ENCODE measurements around the gene SMU1. TPM values are rescaled to one million over a fixed set of nuclear protein-coding genes. Genes with fewer than 3 reads are reported as not detected.

Gene SMU1
- total RNA-seq, 2 donors from 2014 or later, result 25.0 to 28.7 TPM

DNA sequence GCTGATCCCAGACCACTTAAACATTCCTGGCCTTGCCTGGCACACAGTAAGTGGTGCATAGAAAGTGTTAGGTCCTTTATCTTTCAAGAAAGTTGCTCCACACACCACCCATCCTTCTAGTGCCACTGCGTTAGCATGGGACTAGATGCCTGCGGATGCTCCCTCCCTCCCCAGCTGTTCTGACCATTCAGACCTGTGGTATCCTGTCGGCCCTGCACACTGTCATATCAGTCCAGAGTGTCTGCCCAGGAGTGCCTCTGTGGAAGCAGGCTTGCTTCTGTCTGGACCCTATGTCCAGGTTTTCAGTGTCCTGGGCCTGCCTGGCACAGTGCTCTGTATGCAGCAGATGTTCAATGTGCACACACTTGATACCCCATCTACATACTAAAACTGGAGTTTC, 38.3 kb upstream of the SMU1 start:
- WGBS, 2 experiments (ENCODE audit: insufficient coverage in 1 of 2, insufficient read length in 1 of 2), result 86 to 100% methylated on average over 3 of the region's 3 CpGs
- no peaks in the 10 kb centered on the region for H3K27me3 Mint-ChIP-seq (ENCODE audit: insufficient read depth)
- Histone ChIP-seq H3K27me3 (ENCODE audit: control insufficient read depth, insufficient read depth, low read length, poor library complexity, severe bottlenecking) (no peaks in the 10 kb centered on the region), H3K9me3 (ENCODE audit: control insufficient read depth, low read length) (no peaks in the 10 kb centered on the region), H3K36me3 (ENCODE audit: control insufficient read depth, insufficient read depth, low read length) (peaks cover 43% of the 10 kb centered on the region), H3K9ac (ENCODE audit: extremely low read depth, low read length, poor library complexity, severe bottlenecking) (no peak overlapping the region), H3K27ac (ENCODE audit: low read depth, low read length) (no peak overlapping the region), H3K4me1 (ENCODE audit: control insufficient read depth, insufficient read depth, low read length) (no peaks in the 10 kb centered on the region), H3K4me3 (ENCODE audit: low read length) (no peak overlapping the region)
- peaks cover 14% of the 10 kb centered on the region for H3K4me1 Mint-ChIP-seq
- H3K4me3 Mint-ChIP-seq, result no peak overlapping the region
- no peak overlapping the region for H3K27ac Mint-ChIP-seq
- no peak for TF ChIP-seq CTCF (conservative IDR thresholded peaks at IDR 0.05)
- DNase-seq, result peak; percentile 26
- peaks cover 39% of the 10 kb centered on the region for H3K36me3 Mint-ChIP-seq (ENCODE audit: low read depth)
- H3K9me3 Mint-ChIP-seq, result no peaks in the 10 kb centered on the region

DNA sequence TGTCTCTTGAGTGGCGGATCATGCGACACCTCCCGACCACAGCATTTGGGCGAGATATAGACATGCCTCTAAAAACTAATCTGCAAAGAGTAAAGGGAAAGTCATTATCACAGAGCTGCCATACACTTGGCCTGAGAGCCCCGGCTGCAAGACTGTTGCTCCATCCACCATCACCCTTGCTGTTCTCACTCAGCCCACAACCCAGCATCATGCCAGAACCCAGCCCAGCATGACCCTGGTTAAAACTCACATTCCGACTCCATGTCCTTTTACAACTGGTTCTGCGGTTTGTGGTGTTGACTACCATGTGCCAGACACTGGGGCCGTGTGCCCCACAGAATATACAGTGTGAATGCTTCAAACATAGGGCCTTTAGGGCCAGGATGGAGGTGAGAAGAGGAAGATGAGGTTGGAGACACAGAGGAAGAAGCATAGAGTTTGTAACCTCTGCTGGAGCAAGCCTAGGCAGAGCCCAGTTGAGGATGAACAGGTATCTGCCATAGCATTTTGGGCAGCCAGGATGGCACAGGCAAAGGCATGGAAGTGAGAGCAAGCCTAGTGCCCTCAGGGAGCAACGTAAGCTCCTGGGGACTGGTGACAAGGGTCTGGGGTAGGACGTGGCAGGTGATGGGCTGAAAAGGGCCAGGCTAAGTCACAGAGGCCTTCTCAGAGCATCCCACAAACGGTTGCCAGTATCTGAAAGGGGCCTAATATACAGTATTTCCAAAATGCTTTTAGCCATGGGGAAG, 37.5 kb upstream of the SMU1 start:
- no peak for TF ChIP-seq CTCF (conservative IDR thresholded peaks at IDR 0.05)
- H3K27me3 ChIP-seq (ENCODE audit: control insufficient read depth, insufficient read depth, low read length, poor library complexity, severe bottlenecking), result no peaks in the 10 kb centered on the region
- H3K36me3 ChIP-seq (ENCODE audit: control insufficient read depth, insufficient read depth, low read length), result peaks cover 43% of the 10 kb centered on the region
- DNase-seq, result peak; percentile 32
- Mint-ChIP-seq H3K27me3 (ENCODE audit: insufficient read depth) (no peaks in the 10 kb centered on the region), H3K4me1 (peaks cover 21% of the 10 kb centered on the region), H3K27ac (no peak overlapping the region), H3K9me3 (no peaks in the 10 kb centered on the region), H3K4me3 (no peak overlapping the region), H3K36me3 (ENCODE audit: low read depth) (peaks cover 36% of the 10 kb centered on the region)
- no peak overlapping the region for H3K4me3 ChIP-seq (ENCODE audit: low read length)
- H3K4me1 ChIP-seq (ENCODE audit: control insufficient read depth, insufficient read depth, low read length), result no peaks in the 10 kb centered on the region
- no peaks in the 10 kb centered on the region for H3K9me3 ChIP-seq (ENCODE audit: control insufficient read depth, low read length)
- H3K9ac ChIP-seq (ENCODE audit: extremely low read depth, low read length, poor library complexity, severe bottlenecking), result no peak overlapping the region
- H3K27ac ChIP-seq (ENCODE audit: low read depth, low read length), result no peak overlapping the region
- 96 to 97% methylated on average over 9 to 11 of the region's 11 CpGs for WGBS, 2 experiments (ENCODE audit: insufficient coverage in 1 of 2, insufficient read length in 1 of 2)

DNA sequence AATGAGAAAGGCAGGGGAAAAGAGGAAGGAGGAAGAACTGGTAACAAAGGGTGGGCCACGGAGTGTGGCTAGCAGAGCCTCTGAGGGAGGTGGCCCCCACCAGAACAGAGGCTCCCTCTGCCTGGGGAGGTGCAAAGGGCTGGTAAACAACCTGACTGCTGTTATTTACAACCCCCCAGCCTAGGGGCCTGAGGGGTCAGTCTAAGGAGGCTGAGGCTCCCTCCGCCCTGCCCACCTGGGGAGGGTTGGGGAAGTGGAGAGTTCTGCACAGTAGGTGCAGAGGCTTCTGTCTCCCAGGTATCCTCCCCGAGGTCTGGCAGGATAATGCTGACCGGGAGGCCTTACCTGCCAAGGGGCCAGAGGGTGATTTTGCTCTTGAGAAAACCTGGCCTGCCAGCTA, 35.6 kb upstream of the SMU1 start:
- Histone ChIP-seq H3K4me3 (ENCODE audit: low read length) (no peak overlapping the region), H3K4me1 (ENCODE audit: control insufficient read depth, insufficient read depth, low read length) (peaks cover 4% of the 10 kb centered on the region), H3K27me3 (ENCODE audit: control insufficient read depth, insufficient read depth, low read length, poor library complexity, severe bottlenecking) (no peaks in the 10 kb centered on the region), H3K36me3 (ENCODE audit: control insufficient read depth, insufficient read depth, low read length) (peaks cover 37% of the 10 kb centered on the region), H3K27ac (ENCODE audit: low read depth, low read length) (no peak overlapping the region), H3K9me3 (ENCODE audit: control insufficient read depth, low read length) (no peaks in the 10 kb centered on the region), H3K9ac (ENCODE audit: extremely low read depth, low read length, poor library complexity, severe bottlenecking) (no peak overlapping the region)
- no peak for TF ChIP-seq CTCF (conservative IDR thresholded peaks at IDR 0.05)
- Mint-ChIP-seq H3K4me3 (no peak overlapping the region), H3K27me3 (ENCODE audit: insufficient read depth) (no peaks in the 10 kb centered on the region), H3K27ac (peak overlapping the region; percentile 55), H3K9me3 (no peaks in the 10 kb centered on the region), H3K4me1 (peaks cover 28% of the 10 kb centered on the region), H3K36me3 (ENCODE audit: low read depth) (peaks cover 32% of the 10 kb centered on the region)
- DNase-seq, result peak; percentile 57
- 79 to 84% methylated on average over 2 to 4 of the region's 4 CpGs for WGBS, 2 experiments (ENCODE audit: insufficient coverage in 1 of 2, insufficient read length in 1 of 2)
